ENCODE results near the gene CSF1. TPM values are rescaled to one million over a fixed set of nuclear protein-coding genes. Genes with fewer than 3 reads are reported as not detected.

The CSF1 gene
- total RNA-seq, 5 donors from 2014 or later (not counting 1 experiment from before 2014, with no cell fraction given), result 4.8 to 9.5 (median 8.3) TPM

DNA sequence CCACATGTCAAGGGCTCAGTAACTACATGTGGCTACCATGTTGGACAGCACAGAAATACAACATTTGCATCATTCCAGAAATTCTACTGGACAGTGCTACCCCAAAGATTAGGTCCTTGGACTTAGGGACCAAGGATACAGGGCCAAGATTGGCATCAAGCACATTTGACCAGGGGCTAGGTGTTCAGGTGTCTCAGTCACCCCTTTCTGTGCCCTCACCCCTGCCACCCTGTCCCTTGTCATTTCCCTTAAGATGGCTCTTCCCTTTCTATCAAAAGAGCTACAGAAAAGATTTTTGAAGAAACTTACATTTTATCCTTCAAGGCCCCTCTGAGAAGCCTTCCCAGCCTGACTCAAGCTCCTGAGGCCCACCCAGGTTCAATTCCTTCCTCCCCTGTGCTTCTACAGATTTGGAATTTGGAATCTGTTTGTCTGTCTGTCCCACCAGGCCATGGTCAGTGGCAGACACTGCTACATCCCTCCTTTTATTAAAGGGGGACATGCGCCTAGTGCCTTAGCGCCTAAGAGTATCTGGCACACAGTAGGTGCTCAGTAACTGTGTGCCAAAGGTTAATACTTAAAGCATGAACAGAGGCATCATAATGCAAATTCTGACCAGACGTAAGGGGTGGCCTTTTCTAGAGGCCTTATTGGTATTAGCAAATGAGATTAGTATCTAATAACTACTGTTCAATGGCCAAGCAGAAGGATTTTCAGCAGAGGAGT is 21.4 kb downstream of the CSF1 start:
- peaks cover 0 to 11% (median 7%) of the 10 kb centered on the region in 3 donors for H3K9me3 Mint-ChIP-seq
- WGBS (ENCODE audit: insufficient coverage), result 100% methylated on average over 3 of the region's 3 CpGs
- no peak for ATAC-seq (replicated peaks in 1 of 4)
- H3K27me3 ChIP-seq (replicated peaks in 1 of 2; ENCODE audit: control insufficient read depth in 2 of 2, extremely low read depth in 1 of 2, insufficient read depth in 2 of 2, low read length in 1 of 2), result no peaks in the 10 kb centered on the region
- ChIA-PET POLR2A (no interaction called here), CTCF (no interaction called here)
- H3K4me1 ChIP-seq (ENCODE audit: control insufficient read depth in 1 of 2, extremely low read depth in 1 of 2, insufficient read depth in 2 of 2, low read length in 2 of 2), result peaks cover 0 to 9% of the 10 kb centered on the region in 2 experiments
- no peaks in the 10 kb centered on the region for H3K9me3 ChIP-seq
- H3K27me3 Mint-ChIP-seq, result peaks cover 0 to 2% of the 10 kb centered on the region in 2 donors
- peaks cover 0 to 11% of the 10 kb centered on the region in 2 donors for H3K36me3 ChIP-seq (ENCODE audit: control insufficient read depth in 2 of 2, extremely low read depth in 1 of 2, insufficient read depth in 1 of 2, low read length in 1 of 2)
- H3K4me3 Mint-ChIP-seq, result no peak overlapping the region
- no peak overlapping the region for H3K4me3 ChIP-seq (ENCODE audit: control insufficient read depth in 1 of 2, extremely low read depth in 1 of 2, low read length in 1 of 2)
- no peak overlapping the region for H3K27ac ChIP-seq (ENCODE audit: low read length)
- DNase-seq, result no peak
- peaks cover 26% of the 10 kb centered on the region for H3K36me3 Mint-ChIP-seq
- H3K4me1 Mint-ChIP-seq, result peaks cover 4 to 10% (median 6%) of the 10 kb centered on the region in 3 donors
- H3K27ac Mint-ChIP-seq, result no peak overlapping the region

DNA sequence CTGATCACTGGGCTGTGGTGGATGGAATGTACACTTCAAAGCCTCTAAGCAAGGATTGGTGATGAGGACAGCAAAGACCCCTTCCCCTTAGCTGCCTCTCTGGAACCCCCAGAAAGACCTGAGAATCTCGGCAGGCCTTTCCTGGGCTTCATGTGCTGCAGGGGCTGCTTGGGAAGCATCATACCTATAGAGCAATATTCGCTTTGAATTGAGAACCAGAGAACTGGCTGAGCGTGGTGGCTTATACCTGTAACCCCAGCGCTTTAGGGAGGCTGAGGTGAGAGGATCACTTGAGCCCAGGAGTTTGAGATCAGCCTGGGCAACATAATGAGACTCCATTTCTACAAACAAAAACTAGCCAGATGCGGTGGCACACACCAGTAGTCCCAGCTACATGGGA is 22.0 kb downstream of the CSF1 start:
- peaks cover 2 to 14% (median 9%) of the 10 kb centered on the region in 3 donors for H3K9me3 Mint-ChIP-seq
- H3K36me3 Mint-ChIP-seq, result peaks cover 23% of the 10 kb centered on the region
- ChIA-PET CTCF (no interaction called here), POLR2A (no interaction called here)
- no peak overlapping the region for H3K4me3 Mint-ChIP-seq
- H3K27me3 Mint-ChIP-seq, result peaks cover 0 to 2% of the 10 kb centered on the region in 2 donors
- Histone ChIP-seq H3K4me3 (ENCODE audit: control insufficient read depth in 1 of 2, extremely low read depth in 1 of 2, low read length in 1 of 2) (no peak overlapping the region), H3K9me3 (no peaks in the 10 kb centered on the region), H3K27me3 (replicated peaks in 1 of 2; ENCODE audit: control insufficient read depth in 2 of 2, extremely low read depth in 1 of 2, insufficient read depth in 2 of 2, low read length in 1 of 2) (no peaks in the 10 kb centered on the region), H3K36me3 (ENCODE audit: control insufficient read depth in 2 of 2, extremely low read depth in 1 of 2, insufficient read depth in 1 of 2, low read length in 1 of 2) (peaks cover 0 to 10% of the 10 kb centered on the region in 2 donors), H3K27ac (ENCODE audit: low read length) (no peak overlapping the region), H3K4me1 (ENCODE audit: control insufficient read depth in 1 of 2, extremely low read depth in 1 of 2, insufficient read depth in 2 of 2, low read length in 2 of 2) (peaks cover 0 to 9% of the 10 kb centered on the region in 2 experiments)
- 83% methylated on average over 1 of the region's 5 CpGs for WGBS (ENCODE audit: insufficient coverage)
- peaks cover 4 to 10% (median 6%) of the 10 kb centered on the region in 3 donors for H3K4me1 Mint-ChIP-seq
- no peak for DNase-seq
- H3K27ac Mint-ChIP-seq, result no peak overlapping the region
- ATAC-seq (replicated peaks in 1 of 4), result no peak

DNA sequence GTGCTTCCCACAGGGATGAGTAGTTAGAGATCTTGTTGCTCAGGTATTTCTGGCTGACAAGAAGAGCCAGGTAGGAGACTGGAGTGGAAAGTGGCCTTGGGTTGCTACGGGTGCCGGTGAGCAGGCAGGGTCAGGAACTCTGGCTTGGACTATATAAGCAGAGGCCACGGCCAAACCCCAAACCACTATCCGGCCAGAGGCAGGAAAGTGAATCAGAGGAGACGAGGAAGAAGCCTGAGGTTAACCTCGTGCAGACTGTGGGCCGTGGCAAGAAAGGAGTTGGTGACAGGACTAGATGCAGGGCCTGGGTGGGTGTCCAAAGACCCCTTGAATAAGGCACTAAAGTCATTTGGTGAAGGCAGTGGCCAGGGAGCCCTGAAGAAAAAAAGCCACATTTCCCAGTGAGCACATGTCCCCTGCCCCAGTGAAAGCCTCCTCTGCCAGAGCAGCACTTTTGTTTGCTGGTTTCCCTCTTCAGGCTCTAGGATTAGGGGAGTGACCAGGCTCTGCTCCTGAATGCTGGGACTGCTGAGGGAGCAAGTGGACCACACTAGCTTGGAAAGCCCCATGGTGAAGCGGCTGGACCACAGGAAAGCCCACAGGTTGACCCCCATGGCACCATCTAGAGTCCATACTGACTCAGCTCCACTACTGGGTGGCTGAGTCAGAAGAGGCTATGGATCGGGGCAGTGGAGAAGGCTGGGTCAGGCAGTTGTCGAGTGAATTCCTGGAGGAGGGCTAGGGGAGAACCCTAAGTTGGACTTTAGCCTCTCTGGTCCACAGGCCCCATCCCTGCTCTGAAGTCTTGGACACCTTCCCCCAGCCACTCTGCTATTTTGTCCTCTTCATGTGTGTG is 23.4 kb downstream of the CSF1 start:
- Histone ChIP-seq H3K9me3 (no peaks in the 10 kb centered on the region), H3K27me3 (replicated peaks in 1 of 2; ENCODE audit: control insufficient read depth in 2 of 2, extremely low read depth in 1 of 2, insufficient read depth in 2 of 2, low read length in 1 of 2) (no peaks in the 10 kb centered on the region), H3K4me1 (ENCODE audit: control insufficient read depth in 1 of 2, extremely low read depth in 1 of 2, insufficient read depth in 2 of 2, low read length in 2 of 2) (peaks cover 0 to 9% of the 10 kb centered on the region in 2 experiments), H3K4me3 (ENCODE audit: control insufficient read depth in 1 of 2, extremely low read depth in 1 of 2, low read length in 1 of 2) (no peak overlapping the region), H3K36me3 (ENCODE audit: control insufficient read depth in 2 of 2, extremely low read depth in 1 of 2, insufficient read depth in 1 of 2, low read length in 1 of 2) (peaks cover 0 to 3% of the 10 kb centered on the region in 2 donors), H3K27ac (ENCODE audit: low read length) (no peak overlapping the region)
- WGBS (ENCODE audit: insufficient coverage), result 28% methylated on average over 5 of the region's 10 CpGs
- H3K9me3 Mint-ChIP-seq, result peaks cover 4 to 19% (median 14%) of the 10 kb centered on the region in 3 donors
- DNase-seq (no peak), ATAC-seq (replicated peaks in 1 of 4) (no peak)
- ChIA-PET POLR2A (no interaction called here), CTCF (no interaction called here)
- H3K4me1 Mint-ChIP-seq, result peaks cover 4 to 10% (median 6%) of the 10 kb centered on the region in 3 donors
- H3K27ac Mint-ChIP-seq, result peak overlapping the region in 1 of 2 donors; percentile 22
- H3K4me3 Mint-ChIP-seq, result no peak overlapping the region
- H3K36me3 Mint-ChIP-seq, result peaks cover 18% of the 10 kb centered on the region
- peaks cover 0 to 2% of the 10 kb centered on the region in 2 donors for H3K27me3 Mint-ChIP-seq

DNA sequence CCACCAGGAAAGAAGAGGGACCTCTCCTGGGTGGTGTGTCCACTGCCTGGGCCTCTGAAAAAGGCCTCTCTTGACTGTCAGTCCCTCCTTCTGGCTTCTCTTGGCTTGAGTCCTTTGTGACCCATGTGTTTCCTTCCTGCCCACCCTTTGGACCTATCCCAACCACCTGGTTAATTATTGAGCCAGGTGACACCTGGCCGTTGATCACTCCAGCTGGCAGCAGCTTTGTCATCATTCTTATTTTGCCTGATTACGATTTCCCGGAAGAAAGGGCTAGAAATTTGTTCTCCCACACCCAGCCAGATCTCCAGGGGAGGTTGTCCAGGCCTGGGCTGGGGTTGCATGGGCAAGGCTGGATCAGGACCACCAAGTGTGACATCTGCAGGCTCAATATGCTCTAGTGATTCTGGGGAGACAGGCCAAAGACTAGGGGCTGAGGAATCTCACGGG is 24.8 kb downstream of the CSF1 start:
- Histone ChIP-seq H3K4me3 (ENCODE audit: control insufficient read depth in 1 of 2, extremely low read depth in 1 of 2, low read length in 1 of 2) (no peak overlapping the region), H3K36me3 (ENCODE audit: control insufficient read depth in 2 of 2, extremely low read depth in 1 of 2, insufficient read depth in 1 of 2, low read length in 1 of 2) (no peaks in the 10 kb centered on the region), H3K27me3 (replicated peaks in 1 of 2; ENCODE audit: control insufficient read depth in 2 of 2, extremely low read depth in 1 of 2, insufficient read depth in 2 of 2, low read length in 1 of 2) (no peaks in the 10 kb centered on the region), H3K9me3 (no peaks in the 10 kb centered on the region), H3K4me1 (ENCODE audit: control insufficient read depth in 1 of 2, extremely low read depth in 1 of 2, insufficient read depth in 2 of 2, low read length in 2 of 2) (peaks cover 0 to 9% of the 10 kb centered on the region in 2 experiments), H3K27ac (ENCODE audit: low read length) (no peak overlapping the region)
- Mint-ChIP-seq H3K27me3 (peaks cover 0 to 4% of the 10 kb centered on the region in 2 donors), H3K27ac (no peak overlapping the region), H3K36me3 (peaks cover 16% of the 10 kb centered on the region), H3K4me1 (peaks cover 4 to 10% (median 6%) of the 10 kb centered on the region in 3 donors), H3K4me3 (no peak overlapping the region), H3K9me3 (peaks cover 4 to 24% (median 16%) of the 10 kb centered on the region in 3 donors)
- ChIA-PET POLR2A (no interaction called here), CTCF (no interaction called here)
- no peak for DNase-seq
- WGBS (ENCODE audit: insufficient coverage), result 90% methylated on average over 2 of the region's 4 CpGs
- no peak for ATAC-seq (replicated peaks in 1 of 4)

DNA sequence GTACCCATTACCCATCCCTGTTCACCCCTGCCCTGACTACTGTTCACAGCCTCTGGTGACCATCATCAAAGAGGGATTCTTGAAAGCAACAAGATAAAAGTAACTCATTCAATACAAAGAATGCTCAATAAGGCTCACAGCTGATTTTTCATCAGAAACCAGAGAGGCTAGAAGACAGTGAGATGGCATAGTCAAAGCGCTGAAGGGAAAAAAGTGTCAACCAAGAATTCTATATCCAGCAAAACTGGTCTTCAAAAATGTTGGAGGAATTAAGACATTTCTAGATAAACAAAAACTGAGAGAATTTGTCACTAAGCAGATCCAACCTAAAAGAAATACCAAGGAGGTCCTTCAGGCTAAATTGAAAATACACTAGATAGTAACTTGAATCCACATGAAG is 27.1 kb downstream of the CSF1 start:
- Histone ChIP-seq H3K4me3 (ENCODE audit: control insufficient read depth in 1 of 2, extremely low read depth in 1 of 2, low read length in 1 of 2) (no peak overlapping the region), H3K36me3 (ENCODE audit: control insufficient read depth in 2 of 2, extremely low read depth in 1 of 2, insufficient read depth in 1 of 2, low read length in 1 of 2) (no peaks in the 10 kb centered on the region), H3K4me1 (ENCODE audit: control insufficient read depth in 1 of 2, extremely low read depth in 1 of 2, insufficient read depth in 2 of 2, low read length in 2 of 2) (peaks cover 0 to 9% of the 10 kb centered on the region in 2 experiments), H3K27ac (ENCODE audit: low read length) (no peak overlapping the region), H3K27me3 (replicated peaks in 1 of 2; ENCODE audit: control insufficient read depth in 2 of 2, extremely low read depth in 1 of 2, insufficient read depth in 2 of 2, low read length in 1 of 2) (no peaks in the 10 kb centered on the region), H3K9me3 (no peaks in the 10 kb centered on the region)
- Mint-ChIP-seq H3K4me3 (no peak overlapping the region), H3K4me1 (peaks cover 4 to 10% (median 4%) of the 10 kb centered on the region in 3 donors), H3K27me3 (peaks cover 0 to 4% of the 10 kb centered on the region in 2 donors), H3K9me3 (peaks cover 4 to 24% (median 16%) of the 10 kb centered on the region in 3 donors), H3K27ac (no peak overlapping the region), H3K36me3 (peaks cover 16% of the 10 kb centered on the region)
- ChIA-PET POLR2A (no interaction called here), CTCF (no interaction called here)
- WGBS (ENCODE audit: insufficient coverage), result no CpG with 5 or more reads among the region's 1 CpG
- ATAC-seq (replicated peaks in 1 of 4) (no peak), DNase-seq (no peak)

DNA sequence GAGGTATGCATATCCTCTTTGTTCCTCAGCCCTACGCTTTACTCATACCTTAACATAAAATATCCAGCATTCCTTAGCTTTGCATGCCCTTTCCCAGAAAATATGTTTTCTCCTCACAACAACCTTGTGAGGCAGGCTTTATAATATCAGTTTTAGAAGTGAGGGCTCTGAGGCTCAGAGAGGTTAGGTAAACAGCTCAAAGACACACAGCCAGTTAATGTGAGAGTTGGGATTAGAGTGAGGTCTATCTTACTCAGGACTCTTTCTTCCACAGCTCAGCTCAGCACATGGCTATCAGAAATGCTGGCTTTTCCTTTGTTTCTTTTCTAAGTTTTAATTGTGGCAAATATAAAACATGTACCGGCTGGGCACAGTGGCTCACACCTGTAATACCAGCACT is 27.9 kb downstream of the CSF1 start:
- no peak overlapping the region for H3K27ac Mint-ChIP-seq
- peaks cover 0 to 2% of the 10 kb centered on the region in 2 experiments for H3K27me3 ChIP-seq (replicated peaks in 1 of 2; ENCODE audit: control insufficient read depth in 2 of 2, extremely low read depth in 1 of 2, insufficient read depth in 2 of 2, low read length in 1 of 2)
- no CpG with 5 or more reads among the region's 2 CpGs for WGBS (ENCODE audit: insufficient coverage)
- ATAC-seq (replicated peaks in 1 of 4) (no peak), DNase-seq (no peak)
- CTCF ChIA-PET, result interaction anchor here in 1 of 2 donors (0.6 kb wide), 1 partner anchor 926 kb away, joined by 5 read pairs; no protein-coding TSS in a partner anchor
- no peaks in the 10 kb centered on the region for H3K9me3 ChIP-seq
- H3K4me3 Mint-ChIP-seq, result no peak overlapping the region
- no peak overlapping the region for H3K4me3 ChIP-seq (ENCODE audit: control insufficient read depth in 1 of 2, extremely low read depth in 1 of 2, low read length in 1 of 2)
- H3K4me1 Mint-ChIP-seq, result peaks cover 3 to 5% (median 4%) of the 10 kb centered on the region in 3 donors
- peaks cover 0 to 5% of the 10 kb centered on the region in 2 donors for H3K27me3 Mint-ChIP-seq
- H3K4me1 ChIP-seq (ENCODE audit: control insufficient read depth in 1 of 2, extremely low read depth in 1 of 2, insufficient read depth in 2 of 2, low read length in 2 of 2), result peaks cover 0 to 8% of the 10 kb centered on the region in 2 experiments
- no peak overlapping the region for H3K27ac ChIP-seq (ENCODE audit: low read length)
- peaks cover 4 to 24% (median 16%) of the 10 kb centered on the region in 3 donors for H3K9me3 Mint-ChIP-seq
- no peaks in the 10 kb centered on the region for H3K36me3 ChIP-seq (ENCODE audit: control insufficient read depth in 2 of 2, extremely low read depth in 1 of 2, insufficient read depth in 1 of 2, low read length in 1 of 2)
- POLR2A ChIA-PET, result interaction anchor here (0.7 kb wide), 2 partner anchors 21 to 25 kb away, joined by 3 to 4 read pairs; no protein-coding TSS in a partner anchor
- peaks cover 16% of the 10 kb centered on the region for H3K36me3 Mint-ChIP-seq
